Coronary artery (tissue), 2 donors: ENCODE results near the gene PFKL.
A peak's percentile ranks its signal among the peaks of the same experiment; 100 is the strongest.

Experiments
- DNase-seq: peaks from one replicate; pipeline ENCODE4 v3.0.0-alpha.2; 2017; ENCODE audit warnings: low spot score
- H3K27ac ChIP-seq, 2 donors: fragments of 200-600 bp; sonication (generic); one replicate each; pipeline ENCODE4 v1.5.1; 2016 to 2019
- H3K4me3 ChIP-seq: fragments of 200-600 bp; sonication (generic); 2 replicates; pipeline ENCODE4 v1.5.1; 2016; ENCODE audit warnings: mild to moderate bottlenecking, moderate library complexity
- CTCF ChIP-seq: fragments of 200-600 bp; sonication (generic); IDR thresholded peaks from one replicate; pipeline ENCODE4 v1.5.1; 2019; ENCODE audit warnings: antibody characterized with exemption

PFKL gene

GRCh38 chr21:44349416-44349846 lies 49.6 kb downstream of the PFKL start:
- peak overlapping the region; percentile 60 for H3K4me3 ChIP-seq
- no peak for TF ChIP-seq CTCF
- DNase-seq, result no peak

GRCh38 chr21:44349847-44350772 lies 50.3 kb downstream of the PFKL start:
- no peak overlapping the region for H3K27ac ChIP-seq
- TF ChIP-seq CTCF, result no peak
- DNase-seq, result no peak
- H3K4me3 ChIP-seq, result peak overlapping the region; percentile 60

More at GRCh38 chr21:44349416-44349846, 49.6 kb downstream of the PFKL start:
- H3K27ac ChIP-seq, result no peak overlapping the region

- TF ChIP-seq CTCF, result no peak
- peak overlapping the region; percentile 60 for H3K4me3 ChIP-seq
- no peak overlapping the region for H3K27ac ChIP-seq
- DNase-seq, result no peak
Measured at GRCh38 chr21:44350773-44351481, 51.1 kb downstream of the PFKL start.

- no peak for DNase-seq
- H3K4me3 ChIP-seq, result no peak overlapping the region
- TF ChIP-seq CTCF, result no peak
Measured at GRCh38 chr21:44351535-44352252, 51.8 kb downstream of the PFKL start.

GRCh38 chr21:44352253-44352860 lies 52.5 kb downstream of the PFKL start:
- no peak overlapping the region for H3K4me3 ChIP-seq
- peak overlapping the region in 1 of 2 donors; percentile 70 for H3K27ac ChIP-seq
- TF ChIP-seq CTCF, result no peak
- no peak for DNase-seq

More at GRCh38 chr21:44351535-44352252, 51.8 kb downstream of the PFKL start:
- peak overlapping the region in 1 of 2 donors; percentile 70 for H3K27ac ChIP-seq

GRCh38 chr21:44353191-44353970 lies 53.5 kb downstream of the PFKL start, which contains the start of gene TRPM2:
TSS of gene TRPM2 (plus strand) at chr21:44353621. CDS start at chr21:44353701, 80 bp downstream.
- TF ChIP-seq CTCF, result no peak
- Histone ChIP-seq H3K27ac (peak within 1 kb of the TSS in 1 of 2 donors; percentile 72), H3K4me3 (peak within 1 kb of the TSS; percentile 38)
- no peak for DNase-seq
